Duodenal mucosa (tissue), 2 donors: ENCODE results near the gene EPRS1.
"Not testable (repeated sequence)": the region's sequence is repeated elsewhere in the genome, so short reads cannot be mapped to it uniquely, and the experiment has no call there.

Source experiments
- H3K27ac ChIP-seq: one replicate; pipeline ENCODE4 v1.7.0; 2013; ENCODE audit warnings: low read depth, low read length
- H3K27me3 ChIP-seq, 2 donors: one replicate each; pipeline ENCODE4 v1.7.0; 2013; ENCODE audit warnings: low read length in 2 of 2, control low read depth in 1 of 2; ENCODE audit not compliant: insufficient read depth in 2 of 2, control insufficient read depth in 1 of 2
- H3K36me3 ChIP-seq, 2 donors: one replicate each; pipeline ENCODE4 v1.7.0; 2013; ENCODE audit warnings: low read length in 2 of 2, control low read depth in 1 of 2; ENCODE audit not compliant: insufficient read depth in 2 of 2, control insufficient read depth in 1 of 2
- H3K4me1 ChIP-seq, 2 donors: one replicate each; pipeline ENCODE4 v1.7.0; 2013; ENCODE audit warnings: low read length in 2 of 2, control low read depth in 1 of 2; ENCODE audit not compliant: insufficient read depth in 2 of 2, control insufficient read depth in 1 of 2
- H3K4me3 ChIP-seq, 2 donors: one replicate each; pipeline ENCODE4 v1.7.0; 2013; ENCODE audit warnings: low read length in 2 of 2, low read depth in 1 of 2
- H3K9ac ChIP-seq, 2 donors: one replicate each; pipeline ENCODE4 v1.7.0; 2013; ENCODE audit warnings: low read length in 2 of 2, low read depth in 1 of 2
- H3K9me3 ChIP-seq, 2 donors: one replicate each; pipeline ENCODE4 v1.7.0; 2013; ENCODE audit warnings: low read length in 2 of 2, control low read depth in 1 of 2; ENCODE audit not compliant: control insufficient read depth in 1 of 2

Gene EPRS1

DNA sequence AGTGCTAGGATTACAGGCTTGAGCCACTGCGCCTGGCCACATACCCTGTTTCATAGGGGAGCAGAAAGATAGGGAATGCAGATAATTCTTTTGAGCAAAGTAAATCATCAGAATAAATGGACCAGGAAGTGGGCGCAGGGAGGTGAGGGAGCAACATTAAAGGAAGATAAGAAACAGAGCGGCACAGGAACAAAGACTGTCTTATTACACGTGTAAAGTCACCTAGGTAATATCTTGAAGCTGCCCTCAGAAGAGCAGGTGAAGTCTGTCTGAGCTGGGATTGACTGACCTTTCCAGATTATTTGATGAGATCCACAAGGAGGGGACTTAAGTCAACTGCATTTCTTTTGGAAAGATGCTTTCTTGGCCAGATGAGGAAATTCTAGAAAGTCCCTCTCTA is 7.7 kb downstream of the EPRS1 start:
- peaks cover 8 to 26% of the 10 kb centered on the region in 2 donors for H3K36me3 ChIP-seq
- H3K27me3 ChIP-seq, result no peaks in the 10 kb centered on the region
- H3K27ac ChIP-seq, result no peak overlapping the region

DNA sequence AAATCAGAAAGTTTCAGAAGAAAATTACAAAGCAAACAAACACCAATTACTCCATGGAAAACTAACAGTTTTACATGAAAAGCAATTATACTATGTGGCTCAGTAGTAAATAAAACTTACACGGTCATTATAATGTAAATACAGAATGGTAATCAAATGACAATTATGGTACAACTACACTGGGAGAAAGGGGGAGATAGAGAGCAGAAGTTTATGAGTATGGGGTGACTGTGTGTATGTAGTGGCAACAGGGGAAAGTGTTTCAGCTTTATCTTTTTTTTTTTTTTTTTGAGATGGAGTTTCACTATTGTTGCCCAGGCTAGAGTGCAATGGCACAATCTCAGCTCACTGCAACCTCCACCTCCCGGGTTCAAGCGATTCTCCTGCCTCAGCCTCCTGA is 8.5 kb downstream of the EPRS1 start:
- H3K4me3 ChIP-seq, H3K27ac ChIP-seq, H3K9me3 ChIP-seq, H3K27me3 ChIP-seq, H3K9ac ChIP-seq: not testable (repeated sequence)
- H3K36me3 ChIP-seq, result peaks cover 12 to 33% of the 10 kb centered on the region in 2 donors
- peaks cover 4 to 13% of the 10 kb centered on the region in 2 donors for H3K4me1 ChIP-seq

More for the DNA sequence above, 7.7 kb downstream of the EPRS1 start:
- Histone ChIP-seq H3K9me3 (no peaks in the 10 kb centered on the region), H3K4me3 (no peak overlapping the region), H3K4me1 (peaks cover 9 to 18% of the 10 kb centered on the region in 2 donors), H3K9ac (no peak overlapping the region)

DNA sequence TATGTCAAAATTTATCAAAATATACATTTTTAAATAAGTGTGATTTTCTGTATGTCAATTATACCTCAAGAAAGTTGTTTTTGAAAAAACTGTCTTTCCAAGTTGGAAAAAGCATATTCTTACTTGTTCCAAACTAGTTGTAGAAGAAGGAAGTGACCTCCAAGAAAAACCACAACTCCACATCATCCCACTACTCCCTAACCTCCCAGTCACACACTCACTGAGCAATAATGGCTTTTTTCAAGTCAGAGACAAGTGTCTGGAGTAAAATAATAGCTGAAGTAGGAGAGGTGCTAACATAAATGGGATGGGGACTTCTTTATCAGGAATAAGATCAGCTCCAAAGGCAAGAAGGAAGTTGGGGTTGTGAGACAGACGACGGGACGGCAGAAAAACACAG is 13.4 kb downstream of the EPRS1 start:
- Histone ChIP-seq H3K9ac (no peak overlapping the region), H3K27me3 (no peaks in the 10 kb centered on the region), H3K9me3 (no peaks in the 10 kb centered on the region), H3K27ac (no peak overlapping the region), H3K4me3 (no peak overlapping the region), H3K4me1 (no peaks in the 10 kb centered on the region), H3K36me3 (peaks cover 31 to 61% of the 10 kb centered on the region in 2 donors)

DNA sequence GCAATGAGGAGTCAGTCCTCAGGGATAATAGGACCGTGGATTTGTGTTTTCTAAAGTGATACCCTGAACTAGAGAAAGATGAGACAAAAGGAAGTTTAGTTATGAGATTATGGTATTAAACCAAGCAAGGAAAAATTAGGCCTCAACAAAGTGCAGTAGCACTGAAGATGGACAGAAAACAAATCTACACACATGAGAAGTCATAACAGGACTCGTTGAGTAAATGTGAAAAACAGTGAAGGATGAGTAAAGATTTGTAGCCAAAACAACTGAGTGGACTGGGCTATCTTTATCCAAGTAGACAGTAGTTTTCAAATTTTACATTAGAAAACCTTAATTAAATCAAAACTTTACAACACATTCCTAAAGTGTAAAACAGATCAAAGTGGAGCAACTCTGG is 15.0 kb downstream of the EPRS1 start:
- Histone ChIP-seq H3K9me3 (no peaks in the 10 kb centered on the region), H3K4me3 (no peak overlapping the region), H3K27me3 (no peaks in the 10 kb centered on the region), H3K4me1 (no peaks in the 10 kb centered on the region), H3K9ac (no peak overlapping the region), H3K36me3 (peaks cover 31 to 64% of the 10 kb centered on the region in 2 donors), H3K27ac (no peak overlapping the region)

DNA sequence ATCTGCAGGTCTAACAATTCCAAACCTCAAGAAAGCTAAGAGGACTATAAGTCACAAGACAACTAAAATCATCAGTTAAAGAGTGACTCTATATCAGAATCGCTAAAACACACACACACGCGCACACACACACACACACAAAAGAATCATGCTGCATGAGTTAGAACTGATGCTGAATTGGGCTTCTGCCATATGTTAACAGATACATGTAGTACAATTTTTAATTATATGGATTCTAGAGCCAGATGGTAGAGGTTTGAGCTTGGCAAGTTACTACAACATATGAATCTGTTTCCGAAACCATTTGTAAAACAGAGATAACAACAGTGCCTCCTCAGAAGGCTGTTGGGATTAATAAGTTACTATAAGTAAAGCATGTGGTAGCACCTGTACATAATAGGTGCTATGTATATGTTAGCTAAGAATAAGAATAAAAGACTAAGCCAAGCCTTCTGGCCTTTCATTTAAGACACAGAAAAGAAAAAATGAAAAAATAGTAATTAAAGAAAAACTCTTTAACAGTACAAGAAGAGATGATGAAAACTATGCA is 17.9 kb downstream of the EPRS1 start:
- no peak overlapping the region for H3K4me3 ChIP-seq
- H3K36me3 ChIP-seq, result peaks cover 27 to 74% of the 10 kb centered on the region in 2 donors
- no peaks in the 10 kb centered on the region for H3K4me1 ChIP-seq
- H3K27me3 ChIP-seq, result no peaks in the 10 kb centered on the region
- H3K27ac ChIP-seq, result no peak overlapping the region
- H3K9me3 ChIP-seq, result no peaks in the 10 kb centered on the region
- no peak overlapping the region for H3K9ac ChIP-seq

DNA sequence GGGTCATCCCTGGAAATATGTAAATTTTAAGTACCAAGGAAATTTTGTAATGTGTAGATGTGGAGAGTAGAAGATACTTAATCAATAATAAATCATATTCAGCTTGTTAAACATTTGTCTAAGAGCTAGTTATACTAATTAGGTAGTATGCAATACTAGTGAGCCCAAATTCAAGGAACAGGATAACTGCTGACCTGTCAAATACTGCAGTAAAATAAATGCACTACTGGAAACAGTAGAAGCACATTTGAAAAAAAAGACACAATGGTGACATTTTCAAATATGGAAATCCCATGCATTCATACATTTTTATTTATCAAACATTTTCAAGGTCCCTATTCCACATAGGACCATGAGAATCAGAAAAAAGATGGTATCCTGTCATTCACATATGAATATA is 27.2 kb downstream of the EPRS1 start:
- H3K36me3 ChIP-seq, result peaks cover 28 to 81% of the 10 kb centered on the region in 2 donors
- H3K27me3 ChIP-seq, result no peaks in the 10 kb centered on the region
- no peak overlapping the region for H3K4me3 ChIP-seq
- no peaks in the 10 kb centered on the region for H3K9me3 ChIP-seq
- no peaks in the 10 kb centered on the region for H3K4me1 ChIP-seq
- H3K9ac ChIP-seq, result no peak overlapping the region
- no peak overlapping the region for H3K27ac ChIP-seq

DNA sequence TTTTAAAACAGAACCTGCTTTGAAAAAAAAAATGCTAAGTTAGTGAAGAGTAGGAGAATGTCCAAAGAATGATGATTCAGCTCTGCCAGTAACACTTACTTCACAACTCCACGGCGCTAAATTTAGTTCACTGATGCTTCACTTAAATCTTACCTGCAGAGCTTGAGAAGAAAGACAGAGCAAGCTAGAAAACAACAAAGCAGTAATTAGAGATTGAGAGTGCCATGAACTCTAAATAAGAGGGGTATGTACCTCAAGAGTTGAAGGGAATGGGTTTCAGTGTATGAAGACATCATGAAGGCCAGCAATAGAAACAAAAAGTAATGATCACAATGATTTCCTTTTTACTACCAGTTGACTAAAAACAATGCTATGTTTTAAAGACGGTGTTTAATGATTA is 32.8 kb downstream of the EPRS1 start:
- Histone ChIP-seq H3K27me3 (no peaks in the 10 kb centered on the region), H3K27ac (no peak overlapping the region), H3K4me3 (no peak overlapping the region), H3K36me3 (peaks cover 34 to 81% of the 10 kb centered on the region in 2 donors), H3K4me1 (no peaks in the 10 kb centered on the region), H3K9me3 (no peaks in the 10 kb centered on the region), H3K9ac (no peak overlapping the region)

DNA sequence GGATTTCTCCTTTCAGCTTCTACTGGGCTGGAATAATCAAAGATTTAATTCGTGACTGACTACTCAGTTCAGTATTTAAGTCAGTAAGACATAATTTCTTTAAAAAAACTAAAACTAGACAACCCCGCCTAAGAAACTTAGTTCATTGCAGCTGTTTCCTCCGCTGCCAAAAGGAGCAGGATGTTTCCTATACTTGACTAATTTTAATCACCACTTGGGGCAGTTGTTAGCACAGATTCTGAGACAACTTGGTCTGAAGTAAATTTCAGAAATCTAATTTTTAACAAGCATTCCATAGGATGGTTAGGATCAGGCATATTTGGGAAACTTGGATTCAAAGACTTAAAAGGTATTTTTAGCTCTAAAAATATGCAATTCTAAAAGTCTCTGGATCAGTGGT is 34.0 kb downstream of the EPRS1 start:
- no peak overlapping the region for H3K4me3 ChIP-seq
- H3K4me1 ChIP-seq, result no peaks in the 10 kb centered on the region
- no peak overlapping the region for H3K27ac ChIP-seq
- H3K36me3 ChIP-seq, result peaks cover 29 to 76% of the 10 kb centered on the region in 2 donors
- H3K9me3 ChIP-seq, result no peaks in the 10 kb centered on the region
- H3K27me3 ChIP-seq, result no peaks in the 10 kb centered on the region
- H3K9ac ChIP-seq, result no peak overlapping the region

DNA sequence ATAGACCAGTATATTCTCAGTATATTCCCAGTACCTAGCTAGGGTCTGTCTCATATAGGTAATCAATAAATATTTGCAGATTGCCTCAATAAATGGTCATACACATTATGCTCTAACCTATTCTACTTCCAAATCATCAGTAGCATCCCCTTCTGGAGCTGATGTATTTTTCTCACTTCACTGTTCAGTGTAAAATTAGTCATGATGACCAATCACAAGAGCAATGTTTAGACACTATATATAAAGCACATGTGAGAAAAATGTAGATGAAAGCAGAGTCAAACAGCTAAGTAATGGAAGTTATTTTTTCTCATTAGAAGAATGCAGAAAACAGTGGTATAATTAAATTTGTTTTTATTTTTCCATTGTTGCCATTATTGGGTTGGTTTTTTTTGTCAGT is 34.7 kb downstream of the EPRS1 start:
- peaks cover 29 to 74% of the 10 kb centered on the region in 2 donors for H3K36me3 ChIP-seq
- no peak overlapping the region for H3K4me3 ChIP-seq
- H3K27me3 ChIP-seq, result no peaks in the 10 kb centered on the region
- H3K9ac ChIP-seq, result no peak overlapping the region
- H3K9me3 ChIP-seq, result no peaks in the 10 kb centered on the region
- no peaks in the 10 kb centered on the region for H3K4me1 ChIP-seq
- H3K27ac ChIP-seq, result no peak overlapping the region

DNA sequence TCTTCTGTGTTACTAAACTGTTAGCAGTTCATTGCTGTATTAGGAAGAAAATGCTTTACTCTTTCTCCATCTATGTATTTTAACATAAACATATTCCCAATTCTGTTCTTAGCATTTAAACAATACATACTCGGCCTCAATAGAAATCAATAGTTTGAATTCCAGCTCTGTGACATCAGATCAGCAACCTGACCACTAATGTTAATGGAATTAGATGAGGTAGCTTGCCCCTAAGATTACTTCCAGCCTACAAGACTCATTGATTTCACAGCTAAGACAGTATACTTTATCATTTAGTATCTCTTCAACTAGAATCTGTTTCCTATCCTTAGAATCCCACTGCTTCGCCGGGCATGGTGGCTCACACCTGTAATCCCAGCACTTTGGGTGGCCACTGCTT is 38.9 kb downstream of the EPRS1 start:
- Histone ChIP-seq H3K27ac (no peak overlapping the region), H3K9me3 (no peaks in the 10 kb centered on the region), H3K9ac (no peak overlapping the region), H3K27me3 (no peaks in the 10 kb centered on the region), H3K4me1 (no peaks in the 10 kb centered on the region), H3K36me3 (peaks cover 27 to 83% of the 10 kb centered on the region in 2 donors), H3K4me3 (no peak overlapping the region)

DNA sequence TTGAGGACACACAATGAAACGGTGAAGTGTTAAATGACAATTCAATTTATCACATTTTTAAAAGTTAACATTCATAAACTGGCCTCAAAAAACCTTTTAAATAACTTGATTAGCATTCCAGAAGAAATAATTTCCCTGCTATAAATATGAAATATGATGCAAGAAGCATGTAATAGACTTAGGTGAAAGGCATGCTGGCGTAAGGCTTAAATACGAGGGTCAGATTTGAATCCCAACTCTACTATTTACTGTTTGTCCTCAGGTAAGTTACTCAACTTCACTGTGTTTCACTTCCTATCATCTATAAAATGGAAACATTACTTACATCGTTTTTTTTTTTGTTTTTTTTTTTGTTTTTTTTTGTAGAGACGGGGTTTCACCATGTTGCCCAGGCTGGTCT is 40.8 kb downstream of the EPRS1 start:
- Histone ChIP-seq H3K27ac (no peak overlapping the region), H3K9ac (no peak overlapping the region), H3K4me3 (no peak overlapping the region), H3K9me3 (no peaks in the 10 kb centered on the region), H3K4me1 (no peaks in the 10 kb centered on the region), H3K36me3 (peaks cover 21 to 78% of the 10 kb centered on the region in 2 donors), H3K27me3 (no peaks in the 10 kb centered on the region)
